Endothelial cell (in vitro differentiated cells): ENCODE results near the gene DEAF1. TPM values are rescaled to one million over a fixed set of nuclear protein-coding genes. Genes with fewer than 3 reads are reported as not detected.

Experiments
- DNase-seq: peaks from one replicate; pipeline ENCODE4 v3.0.0; 2021; ENCODE audit warnings: low spot score
- H3K27ac Mint-ChIP-seq: one replicate; pipeline ENCODE4 v1.8.0; 2021; ENCODE audit warnings: mixed read lengths, inconsistent platforms; ENCODE audit not compliant: unreplicated experiment
- H3K27me3 Mint-ChIP-seq: one replicate; pipeline ENCODE4 v1.8.0; 2021; ENCODE audit warnings: mild to moderate bottlenecking, moderate library complexity, mixed read lengths, inconsistent platforms; ENCODE audit not compliant: unreplicated experiment
- H3K36me3 Mint-ChIP-seq: one replicate; pipeline ENCODE4 v1.8.0; 2021; ENCODE audit warnings: mild to moderate bottlenecking, low read depth, mixed read lengths, inconsistent platforms; ENCODE audit not compliant: unreplicated experiment
- H3K4me1 Mint-ChIP-seq: one replicate; pipeline ENCODE4 v1.8.0; 2021; ENCODE audit warnings: mild to moderate bottlenecking, mixed read lengths, inconsistent platforms; ENCODE audit not compliant: unreplicated experiment
- H3K4me3 Mint-ChIP-seq: one replicate; pipeline ENCODE4 v1.8.0; 2021; ENCODE audit warnings: mild to moderate bottlenecking, mixed read lengths, inconsistent platforms; ENCODE audit not compliant: unreplicated experiment
- H3K9me3 Mint-ChIP-seq: one replicate; pipeline ENCODE4 v1.8.0; 2021; ENCODE audit warnings: mixed read lengths, inconsistent platforms; ENCODE audit not compliant: unreplicated experiment
- CTCF ChIP-seq: fragments of 200-600 bp; sonication (generic); IDR thresholded peaks from one replicate; pipeline ENCODE4 v1.5.0; 2021; ENCODE audit warnings: antibody characterized with exemption; ENCODE audit not compliant: unreplicated experiment
- total RNA-seq: library from RNA; stranded (reverse); fragmentation: NEBNext Ultra II Directional; extraction: Animal tissue kit (Norgen Biotek cat#: 25700); gene quantifications from one replicate; pipeline ENCODE4 v1.2.1, GENCODE V29; 2021; ENCODE audit not compliant: unreplicated experiment

DEAF1 gene
- total RNA-seq, 1 donor from 2014 or later: 118 TPM

- Mint-ChIP-seq H3K27ac (no peak within 1 kb of the TSS), H3K9me3 (no peaks in the 10 kb centered on the region)
These were observed 70.1 kb downstream of the DEAF1 start, which contains the start of gene CDHR5 for GRCh38 chr11:624705-625635. Gene CDHR5, minus strand, starts transcription at chr11:624955. Its CDS starts 53 bp downstream, at chr11:624902.

GRCh38 chr11:623999-624704 is 70.9 kb downstream of the DEAF1 start:
- Mint-ChIP-seq H3K27me3 (peaks cover 24% of the 10 kb centered on the region), H3K9me3 (no peaks in the 10 kb centered on the region), H3K27ac (no peak overlapping the region), H3K4me1 (peaks cover 5% of the 10 kb centered on the region), H3K36me3 (peaks cover 12% of the 10 kb centered on the region), H3K4me3 (no peak overlapping the region)
- TF ChIP-seq CTCF: no peak
- DNase-seq: no peak

More at GRCh38 chr11:624705-625635, 70.1 kb downstream of the DEAF1 start, which contains the start of gene CDHR5:
- H3K4me3 Mint-ChIP-seq: no peak within 1 kb of the TSS
- peaks cover 12% of the 10 kb centered on the region for H3K36me3 Mint-ChIP-seq
- peaks cover 8% of the 10 kb centered on the region for H3K4me1 Mint-ChIP-seq
- H3K27me3 Mint-ChIP-seq: peaks cover 23% of the 10 kb centered on the region
- no peak for TF ChIP-seq CTCF
- no peak for DNase-seq

- no peak for DNase-seq
- Mint-ChIP-seq H3K36me3 (peaks cover 6% of the 10 kb centered on the region), H3K9me3 (no peaks in the 10 kb centered on the region), H3K4me1 (peaks cover 4% of the 10 kb centered on the region), H3K27ac (no peak overlapping the region), H3K27me3 (peaks cover 19% of the 10 kb centered on the region), H3K4me3 (no peak overlapping the region)
- TF ChIP-seq CTCF: no peak
These were observed 71.6 kb downstream of the DEAF1 start for GRCh38 chr11:623349-623869.

- no peak overlapping the region for H3K27ac Mint-ChIP-seq
- no peak for TF ChIP-seq CTCF
- H3K27me3 Mint-ChIP-seq: peaks cover 11% of the 10 kb centered on the region
- no peaks in the 10 kb centered on the region for H3K36me3 Mint-ChIP-seq
- DNase-seq: no peak
- no peaks in the 10 kb centered on the region for H3K4me1 Mint-ChIP-seq
- no peaks in the 10 kb centered on the region for H3K9me3 Mint-ChIP-seq
- H3K4me3 Mint-ChIP-seq: no peak overlapping the region
These were observed 73.2 kb downstream of the DEAF1 start for GRCh38 chr11:621838-622237.
